CD14-positive monocyte (primary cell): Measurements from ENCODE around the gene DNAH11. TPM values are rescaled to one million over a fixed set of nuclear protein-coding genes. Genes with fewer than 3 reads are reported as not detected.

Experiments
- DNase-seq, 3 donors: peaks; one replicate each; pipeline ENCODE4 v3.0.0-alpha.2; 2011 to 2022
- H2AFZ ChIP-seq: 2 replicates; pipeline ENCODE4 v1.6.0; 2012; ENCODE audit warnings: mild to moderate bottlenecking, low read depth, low read length, inconsistent platforms; ENCODE audit not compliant: insufficient read depth, poor library complexity, severe bottlenecking
- H3K27ac ChIP-seq, 2 donors: 1 replicate in 1 of 2; 2 replicates in 1 of 2; pipeline ENCODE4 v1.5.1; 2012 to 2013; ENCODE audit warnings: low read length in 2 of 2, control low read depth in 1 of 2, inconsistent platforms in 1 of 2, low read depth in 1 of 2, mild to moderate bottlenecking in 1 of 2
- H3K27me3 ChIP-seq, 2 donors: one replicate each; pipeline versions ENCODE4 v1.6.0 to v1.6.1; 2011 to 2013; ENCODE audit warnings: low read length in 2 of 2; ENCODE audit not compliant: control insufficient read depth in 2 of 2, insufficient read depth in 2 of 2
- H3K36me3 ChIP-seq, 2 donors: replicated peaks in 1 of 2; 1 replicate in 1 of 2; 2 replicates in 1 of 2; pipeline versions ENCODE4 v1.5.1 to v1.6.1; 2012 to 2013; ENCODE audit warnings: low read length in 2 of 2, control low read depth in 1 of 2, inconsistent platforms in 1 of 2, mild to moderate bottlenecking in 1 of 2; ENCODE audit not compliant: insufficient read depth in 2 of 2, control insufficient read depth in 1 of 2
- H3K4me1 ChIP-seq, 2 donors: 1 replicate in 1 of 2; 2 replicates in 1 of 2; pipeline versions ENCODE4 v1.5.1 to v1.6.1; 2012 to 2013; ENCODE audit warnings: low read length in 2 of 2, control low read depth in 1 of 2, inconsistent platforms in 1 of 2, mild to moderate bottlenecking in 1 of 2, moderate library complexity in 1 of 2; ENCODE audit not compliant: insufficient read depth in 2 of 2, control insufficient read depth in 1 of 2
- H3K4me2 ChIP-seq: replicated peaks from 2 replicates; pipeline ENCODE3; 2012; ENCODE audit warnings: low read length, moderate library complexity, mild to moderate bottlenecking; ENCODE audit not compliant: poor library complexity, severe bottlenecking; ENCODE audit errors: extremely low read depth
- H3K4me3 ChIP-seq, 3 experiments: fragments of 200-600 bp in 1 of 3; sonication (generic) in 1 of 3; replicated peaks in 1 of 3; 1 replicate in 2 of 3; 2 replicates in 1 of 3; pipeline ENCODE4 v1.5.1; 2011 to 2013; ENCODE audit warnings: low read length in 3 of 3, mild to moderate bottlenecking in 3 of 3, control low read depth in 2 of 3, low read depth in 2 of 3, inconsistent platforms in 1 of 3, moderate library complexity in 1 of 3
- H3K79me2 ChIP-seq: 2 replicates; pipeline ENCODE4 v1.6.0; 2012; ENCODE audit warnings: mild to moderate bottlenecking, control low read depth, inconsistent platforms, low read length, moderate library complexity; ENCODE audit not compliant: insufficient read depth
- H3K9ac ChIP-seq: 2 replicates; pipeline ENCODE4 v1.6.0; 2017; ENCODE audit warnings: low read length, mild to moderate bottlenecking; ENCODE audit not compliant: insufficient read depth, poor library complexity, severe bottlenecking
- H3K9me3 ChIP-seq, 2 donors: replicated peaks in 1 of 2; 1 replicate in 1 of 2; 2 replicates in 1 of 2; pipeline versions ENCODE4 v1.5.1 to v1.6.1; 2012 to 2013; ENCODE audit warnings: low read length in 2 of 2, control low read depth in 1 of 2; ENCODE audit not compliant: control insufficient read depth in 1 of 2, insufficient read depth in 1 of 2
- H4K20me1 ChIP-seq: 2 replicates; pipeline ENCODE4 v1.6.0; 2012; ENCODE audit warnings: mild to moderate bottlenecking, low read length, control low read depth, moderate library complexity; ENCODE audit not compliant: insufficient read depth
- H3K27ac Mint-ChIP-seq, 7 donors: one replicate each; pipeline ENCODE4 v1.8.0; 2020; ENCODE audit warnings: mild to moderate bottlenecking in 7 of 7, mixed read lengths in 7 of 7, moderate library complexity in 6 of 7, inconsistent platforms in 2 of 7
- H3K27me3 Mint-ChIP-seq, 3 donors: one replicate each; pipeline ENCODE4 v1.8.0; 2021 to 2022; ENCODE audit warnings: low read depth in 3 of 3, mild to moderate bottlenecking in 3 of 3, mixed read lengths in 3 of 3, moderate library complexity in 3 of 3, inconsistent platforms in 1 of 3
- H3K36me3 Mint-ChIP-seq, 2 donors: one replicate each; pipeline ENCODE4 v1.8.0; 2020; ENCODE audit warnings: mixed read lengths in 2 of 2, inconsistent platforms in 1 of 2, mild to moderate bottlenecking in 1 of 2
- H3K4me1 Mint-ChIP-seq: one replicate; pipeline ENCODE4 v1.8.0; 2020; ENCODE audit warnings: mild to moderate bottlenecking, mixed read lengths
- H3K4me3 Mint-ChIP-seq, 2 donors: one replicate each; pipeline ENCODE4 v1.8.0; 2020; ENCODE audit warnings: mild to moderate bottlenecking in 2 of 2, mixed read lengths in 2 of 2, moderate library complexity in 1 of 2
- H3K9me3 Mint-ChIP-seq, 7 donors: one replicate each; pipeline ENCODE4 v1.8.0; 2020 to 2022; ENCODE audit warnings: mixed read lengths in 7 of 7, mild to moderate bottlenecking in 6 of 7, moderate library complexity in 6 of 7, inconsistent platforms in 2 of 7
- WGBS: methylation state at CpG from one replicate; pipeline ENCODE4 v1.1.5; 2013; ENCODE audit warnings: missing lambda C conversion rate; ENCODE audit not compliant: insufficient coverage; 5-methylcytosine and 5-hydroxymethylcytosine counted together
- intact Hi-C, 2 donors: fragments of 100-400 bp; cut with micrococcal nuclease; formaldehyde crosslinking; loops; one replicate each; pipeline versions ENCODE4 v1.15.0 to v1.15.1; 2023
- polyA plus RNA-seq, 3 donors: library from polyadenylated mRNA; depleted of rRNA in 1 of 3; unstranded in 2 of 3; stranded (reverse) in 1 of 3; fragments of 300-500 nt in 2 of 3; fragments of >200 nt in 1 of 3; fragmentation: Illumina TruSeq in 2 of 3; gene quantifications; 1 replicate in 2 of 3; 2 replicates in 1 of 3; pipeline ENCODE4 v1.2.3, GENCODE V29; 2012 to 2021
- TF ChIP-seq, protein P1 (sequence below): fragments of 200-600 bp; IDR thresholded peaks from one replicate; pipeline ENCODE4 v1.8.0; 2022; ENCODE audit warnings: antibody characterized with exemption, mild to moderate bottlenecking

The DNAH11 gene
- polyA plus RNA-seq, 3 donors: not detected

- Histone ChIP-seq H3K36me3 (no peaks in the 10 kb centered on the region), H4K20me1 (no peaks in the 10 kb centered on the region), H3K4me2 (no peak overlapping the region), H3K9me3 (no peaks in the 10 kb centered on the region), H3K79me2 (no peaks in the 10 kb centered on the region), H2AFZ (no peak overlapping the region), H3K4me1 (no peaks in the 10 kb centered on the region), H3K9ac (no peak overlapping the region), H3K27me3 (no peaks in the 10 kb centered on the region), H3K4me3 (no peak overlapping the region), H3K27ac (no peak overlapping the region)
- Mint-ChIP-seq H3K4me3 (no peak overlapping the region), H3K36me3 (no peaks in the 10 kb centered on the region), H3K4me1 (no peaks in the 10 kb centered on the region), H3K27ac (no peak overlapping the region), H3K9me3 (peaks cover 0 to 5% (median 0%) of the 10 kb centered on the region in 7 donors), H3K27me3 (no peaks in the 10 kb centered on the region)
- intact Hi-C loops: no loop called here
- TF ChIP-seq, protein P1, sequence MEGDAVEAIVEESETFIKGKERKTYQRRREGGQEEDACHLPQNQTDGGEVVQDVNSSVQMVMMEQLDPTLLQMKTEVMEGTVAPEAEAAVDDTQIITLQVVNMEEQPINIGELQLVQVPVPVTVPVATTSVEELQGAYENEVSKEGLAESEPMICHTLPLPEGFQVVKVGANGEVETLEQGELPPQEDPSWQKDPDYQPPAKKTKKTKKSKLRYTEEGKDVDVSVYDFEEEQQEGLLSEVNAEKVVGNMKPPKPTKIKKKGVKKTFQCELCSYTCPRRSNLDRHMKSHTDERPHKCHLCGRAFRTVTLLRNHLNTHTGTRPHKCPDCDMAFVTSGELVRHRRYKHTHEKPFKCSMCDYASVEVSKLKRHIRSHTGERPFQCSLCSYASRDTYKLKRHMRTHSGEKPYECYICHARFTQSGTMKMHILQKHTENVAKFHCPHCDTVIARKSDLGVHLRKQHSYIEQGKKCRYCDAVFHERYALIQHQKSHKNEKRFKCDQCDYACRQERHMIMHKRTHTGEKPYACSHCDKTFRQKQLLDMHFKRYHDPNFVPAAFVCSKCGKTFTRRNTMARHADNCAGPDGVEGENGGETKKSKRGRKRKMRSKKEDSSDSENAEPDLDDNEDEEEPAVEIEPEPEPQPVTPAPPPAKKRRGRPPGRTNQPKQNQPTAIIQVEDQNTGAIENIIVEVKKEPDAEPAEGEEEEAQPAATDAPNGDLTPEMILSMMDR: no peak
- no CpG with 5 or more reads among the region's 5 CpGs for WGBS
- no peak for DNase-seq
These were observed 61.3 kb downstream of the DNAH11 start for GRCh38 chr7:21603972-21604749.

GRCh38 chr7:21605008-21605585 is 62.3 kb downstream of the DNAH11 start:
- H3K36me3 Mint-ChIP-seq: no peaks in the 10 kb centered on the region
- H3K4me1 ChIP-seq: no peaks in the 10 kb centered on the region
- H3K4me1 Mint-ChIP-seq: no peaks in the 10 kb centered on the region
- TF ChIP-seq, protein P1: no peak
- no peaks in the 10 kb centered on the region for H3K36me3 ChIP-seq
- H3K9ac ChIP-seq: no peak overlapping the region
- H3K27me3 Mint-ChIP-seq: peaks cover 0 to 2% (median 0%) of the 10 kb centered on the region in 3 donors
- no peak for DNase-seq
- no peak overlapping the region for H3K27ac ChIP-seq
- intact Hi-C loops: no loop called here
- H3K4me3 Mint-ChIP-seq: no peak overlapping the region
- H3K4me3 ChIP-seq: no peak overlapping the region
- no peak overlapping the region for H3K27ac Mint-ChIP-seq
- H3K9me3 ChIP-seq: no peaks in the 10 kb centered on the region
- no peak overlapping the region for H3K4me2 ChIP-seq
- WGBS: no CpG with 5 or more reads among the region's 3 CpGs
- H4K20me1 ChIP-seq: no peaks in the 10 kb centered on the region
- peaks cover 0 to 9% (median 3%) of the 10 kb centered on the region in 7 donors for H3K9me3 Mint-ChIP-seq
- no peak overlapping the region for H2AFZ ChIP-seq
- H3K27me3 ChIP-seq: no peaks in the 10 kb centered on the region
- no peaks in the 10 kb centered on the region for H3K79me2 ChIP-seq
